HG02884 (cell line): Measurements from ENCODE around the gene ADAT1.

Experiments
- ATAC-seq: cut with Tn5 transposase; IDR thresholded peaks from one replicate; pipeline ENCODE4 v1.9.1; 2021; ENCODE audit warnings: mild to moderate bottlenecking, moderate library complexity; ENCODE audit not compliant: unreplicated experiment

Gene ADAT1

DNA sequence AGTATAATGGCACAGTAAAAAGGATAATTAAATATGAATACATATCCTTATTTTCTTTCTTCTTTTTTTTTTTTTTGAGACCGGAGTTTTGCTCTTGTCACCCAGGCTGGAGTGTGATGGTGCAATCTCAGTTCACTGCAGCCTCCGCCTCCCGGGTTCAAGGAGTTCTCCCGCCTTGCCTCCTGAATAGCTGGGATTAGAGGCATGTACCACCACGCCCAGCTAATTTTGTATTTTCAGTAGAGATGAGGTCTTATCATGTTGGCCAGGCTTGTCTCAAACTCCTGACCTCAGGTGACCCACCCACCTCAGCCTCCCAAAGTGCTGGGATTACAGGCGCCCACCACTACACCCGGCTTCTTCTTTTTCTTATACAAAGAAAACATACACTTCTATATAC, 44.9 kb downstream of the ADAT1 start:
- no peak for ATAC-seq

DNA sequence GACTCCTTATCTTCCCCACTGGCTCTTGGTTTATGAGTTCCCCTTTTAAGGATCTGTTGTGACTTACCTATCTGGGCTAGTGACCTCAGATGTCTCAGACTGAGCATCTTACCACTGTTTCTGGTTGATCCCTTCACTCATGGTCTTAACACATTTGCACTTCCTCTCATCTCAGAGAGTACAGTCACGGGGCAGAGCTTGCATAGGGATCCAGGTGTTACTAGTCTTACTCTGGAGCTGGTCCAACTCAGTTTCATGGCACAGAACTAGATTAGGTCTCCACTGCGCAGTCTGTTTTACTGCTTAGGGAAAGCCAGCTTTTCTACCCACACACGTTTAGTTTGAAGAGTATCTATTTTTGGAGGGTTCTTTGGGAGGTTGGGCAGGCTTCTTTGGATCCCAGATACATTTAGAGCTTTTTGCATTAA, 46.7 kb downstream of the ADAT1 start:
- peak; percentile 75 for ATAC-seq

DNA sequence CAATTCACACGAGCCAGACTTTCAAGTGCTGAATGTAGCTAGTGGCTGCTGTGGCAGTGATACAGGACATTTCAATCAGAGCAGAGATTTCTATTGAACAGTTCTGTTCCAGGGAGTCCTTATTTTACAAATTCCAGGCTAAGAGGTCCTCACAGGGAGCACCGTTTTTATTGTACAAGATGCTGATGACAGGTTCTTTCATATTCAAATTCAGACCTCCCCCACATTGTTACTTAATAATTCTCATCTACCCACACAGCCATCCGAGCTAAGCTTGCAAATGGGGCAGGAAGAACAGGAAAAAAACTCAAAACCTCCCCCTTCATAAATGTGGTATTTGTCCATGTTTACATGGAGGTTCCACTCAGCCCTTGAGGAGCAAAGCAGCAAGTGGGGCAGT, 47.1 kb downstream of the ADAT1 start:
- ATAC-seq, result no peak

DNA sequence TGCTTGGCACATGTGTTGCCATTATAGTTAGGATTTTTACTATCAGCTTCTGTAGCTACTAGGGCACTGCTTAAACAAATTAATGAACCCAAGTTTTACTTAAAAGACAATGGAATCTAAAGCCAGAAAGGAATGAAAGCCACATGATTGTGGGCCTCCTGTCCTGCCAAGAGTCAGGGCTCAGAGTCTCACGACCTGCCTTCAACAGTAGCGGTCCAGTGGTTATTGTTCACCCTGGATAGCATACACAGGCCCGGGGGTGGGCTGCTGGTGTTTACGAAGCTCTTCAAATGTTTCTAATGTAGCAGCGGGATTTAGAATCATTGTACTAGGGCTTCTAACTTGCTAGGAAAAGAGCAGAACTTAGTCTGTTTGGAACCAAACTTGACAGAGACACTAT, 49.1 kb downstream of the ADAT1 start:
- ATAC-seq, result no peak

DNA sequence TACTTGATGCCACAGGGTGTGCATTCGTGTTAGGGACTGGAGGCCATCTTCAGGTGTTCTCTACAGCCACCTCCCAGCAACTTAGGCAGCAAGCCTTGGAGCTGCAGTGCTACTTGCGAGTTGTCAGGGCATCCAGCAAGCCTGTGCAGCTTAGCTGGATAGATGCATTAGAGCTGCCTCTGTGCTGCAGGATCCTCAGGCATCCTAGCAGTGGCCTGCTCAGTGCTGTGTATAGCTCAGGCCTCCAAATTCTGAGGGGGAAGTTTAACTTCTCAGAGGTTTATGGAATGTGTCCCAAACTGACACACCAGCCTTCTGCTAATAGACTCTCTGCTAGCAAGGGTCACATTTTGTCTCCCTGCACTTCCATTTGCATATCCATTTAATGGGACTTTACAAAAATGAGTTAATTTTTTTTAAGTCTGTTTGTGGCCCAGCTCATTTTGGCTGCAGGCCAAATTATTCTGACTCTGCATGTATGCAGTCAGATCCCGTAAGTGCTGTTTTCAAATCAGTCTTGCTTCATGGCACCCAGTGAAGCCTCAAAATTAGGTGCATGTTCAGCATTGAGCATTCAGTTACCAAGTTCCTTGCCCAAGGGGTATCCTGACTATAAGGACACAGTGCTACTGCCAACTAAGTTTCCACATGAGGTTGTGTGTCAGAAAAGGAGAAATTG, 50.1 kb downstream of the ADAT1 start:
- no peak for ATAC-seq

- no peak for ATAC-seq
Observed at GRCh38 chr16:75570396-75571065, 52.5 kb downstream of the ADAT1 start.

GRCh38 chr16:75567911-75568310, 55.2 kb downstream of the ADAT1 start:
- no peak for ATAC-seq

DNA sequence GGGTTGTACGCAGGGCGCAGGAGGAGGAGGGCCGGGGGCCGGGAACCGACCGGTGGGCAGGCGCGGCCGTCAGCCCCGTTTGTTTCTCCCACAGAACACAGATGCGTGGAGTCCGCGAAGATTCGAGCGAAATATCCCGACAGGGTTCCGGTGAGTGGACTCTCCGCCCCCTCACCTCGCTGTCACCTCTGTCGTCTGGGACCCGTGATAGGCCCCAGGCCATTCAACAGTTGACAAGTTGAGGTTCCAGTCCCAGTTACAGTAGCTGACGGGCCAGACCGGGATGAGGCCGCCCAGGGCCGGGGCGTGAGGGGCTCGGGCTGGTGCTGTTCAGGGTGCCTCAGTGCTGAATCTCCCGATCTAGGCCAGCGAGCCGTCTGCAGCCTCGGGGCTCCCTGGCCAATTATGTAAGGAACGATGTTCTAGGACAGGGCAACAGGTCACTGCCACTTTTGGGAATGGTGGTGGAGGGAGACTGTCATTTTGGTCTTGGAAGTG, 56.3 kb downstream of the ADAT1 start:
- ATAC-seq, result no peak

DNA sequence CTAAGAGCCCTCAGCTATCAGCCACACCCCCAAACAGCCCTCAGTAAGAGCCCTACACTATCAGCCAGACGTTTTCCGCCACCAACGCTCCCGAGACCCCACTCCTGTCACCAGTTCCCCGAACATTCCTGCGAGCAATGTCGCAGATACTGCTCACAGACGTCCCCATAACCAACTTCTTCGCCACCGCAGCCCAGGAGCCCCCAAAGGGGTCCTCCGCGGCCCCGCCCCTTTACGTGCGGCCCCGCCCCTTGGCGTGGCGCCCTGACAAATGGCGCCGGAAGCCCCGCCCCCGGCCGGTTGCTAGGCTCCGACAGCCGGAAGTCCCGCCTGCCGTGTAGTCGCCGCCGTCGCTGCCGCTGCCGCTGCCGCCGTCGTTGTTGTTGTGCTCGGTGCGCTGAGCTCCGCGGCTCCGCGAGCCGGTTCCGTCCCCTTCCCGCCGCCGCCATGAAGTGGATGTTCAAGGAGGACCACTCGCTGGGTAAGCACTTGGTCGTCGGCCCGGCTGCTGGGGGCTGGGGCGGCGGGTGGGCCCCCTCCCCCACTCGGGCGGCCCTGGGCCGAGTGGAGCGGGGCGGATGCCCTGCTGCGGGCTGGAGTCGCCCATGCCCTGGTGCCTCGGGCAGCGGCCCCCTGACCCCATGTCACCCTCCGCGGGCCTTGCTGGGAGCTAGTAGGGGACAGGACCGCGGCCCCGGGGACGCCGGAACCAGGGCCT, 56.9 kb downstream of the ADAT1 start, which contains the start of gene GABARAPL2:
Gene GABARAPL2 (plus strand): TSS at position 340 of the 718 bp plus-strand sequence. CDS start 108 bp downstream, at position 448.
- ATAC-seq, result peak; percentile 58

DNA sequence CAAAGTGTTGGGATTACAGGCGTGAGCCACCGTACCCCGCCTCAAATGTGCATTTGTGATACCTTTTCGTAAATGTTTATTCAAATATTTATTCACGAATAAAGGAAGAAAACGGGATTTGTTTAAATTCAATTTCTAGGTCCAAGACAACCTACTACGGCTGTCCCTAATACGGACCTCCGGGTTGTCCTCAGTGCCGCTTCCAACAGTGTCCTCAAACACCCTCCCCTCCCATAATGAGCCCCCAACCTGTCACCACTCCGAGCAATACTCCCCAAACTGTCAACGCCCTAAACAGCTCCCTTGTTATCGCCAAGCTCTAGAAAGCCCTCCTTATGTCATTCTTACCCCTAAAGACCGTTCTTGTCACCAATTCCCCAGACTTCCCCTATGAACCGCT, 57.4 kb downstream of the ADAT1 start:
- no peak for ATAC-seq

GRCh38 chr16:75559564-75560372, 63.3 kb downstream of the ADAT1 start:
- ATAC-seq, result no peak

DNA sequence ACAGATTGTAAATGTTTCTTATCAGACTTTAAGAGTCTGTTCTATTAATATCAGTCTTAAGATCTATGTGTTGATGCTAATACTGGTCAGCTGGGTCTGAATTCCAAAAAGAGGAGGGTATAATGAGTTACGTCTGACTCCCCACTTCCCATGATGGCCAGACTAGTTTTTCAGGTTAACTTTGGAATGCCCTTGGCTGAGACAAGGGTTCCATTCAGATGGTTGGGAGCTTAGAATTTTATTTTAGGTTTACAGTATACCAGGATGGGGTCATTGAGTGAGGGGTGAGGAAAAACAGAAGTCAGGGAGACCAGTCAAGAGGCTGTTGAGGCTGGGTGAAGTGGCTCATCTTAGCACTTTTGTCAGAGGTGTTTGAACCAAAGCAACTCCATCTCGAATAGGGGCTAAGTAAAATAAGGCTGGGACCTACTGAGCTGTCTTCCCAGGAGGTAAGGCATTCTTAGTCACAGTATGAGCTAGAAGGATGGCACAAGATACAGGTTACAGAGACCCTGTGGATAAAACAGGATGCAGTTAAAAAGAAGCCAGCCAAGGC, 64.2 kb downstream of the ADAT1 start:
- ATAC-seq, result no peak

DNA sequence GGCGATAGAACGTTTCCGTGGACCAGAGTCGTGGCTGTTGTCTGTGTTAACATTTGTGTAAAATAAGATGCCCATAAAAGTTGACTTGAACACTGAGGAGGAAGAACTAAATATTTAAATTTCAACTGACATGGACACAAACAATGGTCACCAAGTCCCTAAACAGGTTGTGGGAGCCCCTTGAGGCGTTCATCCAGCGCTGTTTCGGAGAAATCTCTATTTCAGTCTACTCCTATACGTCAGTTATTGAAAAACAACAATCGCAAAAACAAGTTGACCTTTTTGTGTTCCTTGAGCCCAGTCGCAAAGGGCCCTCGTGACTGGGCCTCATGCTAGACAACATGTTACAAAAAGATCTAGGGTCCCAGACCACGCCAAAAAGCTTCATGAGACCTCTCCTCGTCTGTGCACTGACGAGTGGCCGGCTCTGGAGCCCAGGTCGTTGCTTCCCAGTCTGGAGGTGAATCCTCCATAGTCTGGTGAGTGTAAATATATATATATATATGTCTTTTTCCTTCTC, 66.6 kb downstream of the ADAT1 start:
- no peak for ATAC-seq

GRCh38 chr16:75555707-75556430, 67.2 kb downstream of the ADAT1 start, which contains the start of gene TMEM231:
TSS of gene TMEM231 (minus strand) at chr16:75556252. CDS start at chr16:75556209, 43 bp downstream.
- peak; percentile 96 for ATAC-seq

GRCh38 chr16:75555213-75555706, 67.8 kb downstream of the ADAT1 start:
- ATAC-seq, result peak; percentile 34

DNA sequence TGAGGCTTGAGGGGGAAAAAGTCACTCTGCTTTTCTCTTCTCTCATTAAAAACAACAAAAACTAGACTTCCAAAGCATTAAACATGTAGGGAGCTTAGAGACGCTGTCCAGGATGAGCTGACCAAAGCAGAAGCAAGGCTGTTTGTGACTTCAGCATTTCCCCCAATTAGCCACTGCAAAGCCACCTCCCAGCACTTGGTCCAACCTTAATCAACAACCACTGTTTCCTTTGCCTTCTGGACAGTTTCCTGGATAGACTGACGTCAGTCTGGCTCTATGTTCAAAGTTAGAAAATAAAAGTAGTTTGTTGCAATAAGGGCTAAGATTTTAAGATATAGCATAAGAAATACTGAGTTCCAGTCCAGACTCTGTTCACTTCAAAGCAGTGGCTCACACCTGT, 70.1 kb downstream of the ADAT1 start:
- no peak for ATAC-seq

- peak; percentile 71 for ATAC-seq
Observed at GRCh38 chr16:75550211-75550662, 72.8 kb downstream of the ADAT1 start.
